ENCODE data around the gene USP10.

GRCh38 chr16:84817206-84817605 is 117.4 kb downstream of the USP10 start:
- TF ChIP-seq CTCF (conservative IDR thresholded peaks at IDR 0.05; ENCODE audit: low read length) = no peak
- TF ChIP-seq EZH2phosphoT487 (IDR thresholded peaks at IDR 0.05; ENCODE audit: borderline replicate concordance, low read depth, low read length) = no peak

Measured in OCI-LY7 (cell line).